Measurements from ENCODE around the gene GPR61. TPM values are rescaled to one million over a fixed set of nuclear protein-coding genes. Genes with fewer than 3 reads are reported as not detected.

The GPR61 gene
- total RNA-seq, 1 experiment from 2014 or later, result 0.48 TPM

DNA sequence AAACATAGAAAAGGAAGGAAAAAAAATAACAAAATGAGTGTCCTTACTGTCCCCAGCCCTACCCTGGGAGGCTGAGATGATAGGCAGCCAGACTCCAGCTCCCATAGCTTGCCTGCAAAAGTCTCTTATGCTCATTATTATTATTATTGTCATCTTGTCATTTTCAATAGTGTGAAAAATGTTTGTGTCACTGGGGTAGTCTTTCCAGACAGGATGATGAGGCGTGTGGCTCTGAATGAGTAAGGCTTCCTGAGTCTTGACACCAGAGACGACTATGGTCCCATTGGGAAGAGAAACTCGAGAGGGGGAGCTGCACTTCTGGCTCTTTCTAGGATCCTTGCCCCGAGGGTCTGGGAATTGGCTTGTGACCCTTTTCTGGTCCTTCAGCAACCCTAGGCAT lies 46.9 kb upstream of the GPR61 start:
- Histone ChIP-seq H3K18ac (ENCODE audit: insufficient read length, low read depth, low read length) (no peak overlapping the region), H4K8ac (replicated peaks; ENCODE audit: insufficient read length, low read depth, low read length) (no peak overlapping the region), H3K27me3 (ENCODE audit: insufficient read depth, low read length) (no peaks in the 10 kb centered on the region), H3T11ph (ENCODE audit: low read length) (no peak overlapping the region), H2AFZ (ENCODE audit: low read length) (no peak overlapping the region), H3K14ac (ENCODE audit: insufficient read depth, low read length) (no peak overlapping the region), H3K27ac (ENCODE audit: insufficient read length, low read depth, low read length) (no peak overlapping the region), H4K5ac (ENCODE audit: insufficient read length, low read depth, low read length) (no peak overlapping the region), H3K9ac (ENCODE audit: extremely low read depth, insufficient read length, low read length) (no peak overlapping the region), H3K56ac (ENCODE audit: insufficient read length, low read depth, low read length) (no peak overlapping the region), H3K79me1 (ENCODE audit: insufficient read depth, low read depth, low read length, poor library complexity, severe bottlenecking) (no peaks in the 10 kb centered on the region), H2BK120ac (ENCODE audit: low read depth, low read length, poor library complexity, severe bottlenecking) (no peak overlapping the region), H3K23me2 (ENCODE audit: insufficient read length, low read depth, low read length, poor library complexity, severe bottlenecking) (no peaks in the 10 kb centered on the region), H2BK12ac (ENCODE audit: insufficient read length, low read depth, low read length) (no peak overlapping the region), H2BK20ac (ENCODE audit: low read depth, low read length, poor library complexity, severe bottlenecking) (no peak overlapping the region), H3K9me3 (ENCODE audit: control insufficient read depth, low read depth, low read length) (no peaks in the 10 kb centered on the region), H3K79me2 (ENCODE audit: insufficient read depth, low read length) (no peaks in the 10 kb centered on the region), H4K91ac (ENCODE audit: insufficient read length, low read depth, low read length) (no peak overlapping the region), H3K4ac (ENCODE audit: low read depth, low read length) (no peak overlapping the region), H4K20me1 (ENCODE audit: control insufficient read depth, insufficient read depth, insufficient read length) (no peaks in the 10 kb centered on the region), H2BK15ac (ENCODE audit: low read depth, low read length) (no peak overlapping the region), H3K23ac (ENCODE audit: insufficient read length, low read depth, low read length) (no peak overlapping the region), H2BK5ac (ENCODE audit: insufficient read length, low read length) (no peak overlapping the region), H3K4me1 (ENCODE audit: insufficient read depth, low read length) (no peaks in the 10 kb centered on the region), H2AK5ac (ENCODE audit: insufficient read length, low read length) (no peak overlapping the region), H3K4me2 (ENCODE audit: insufficient read depth, insufficient read length, low read length) (no peak overlapping the region)
- no CpG with 5 or more reads among the region's 4 CpGs for WGBS (ENCODE audit: extremely low coverage, insufficient read length, low lambda C conversion rate)
- TF ChIP-seq, protein P1, sequence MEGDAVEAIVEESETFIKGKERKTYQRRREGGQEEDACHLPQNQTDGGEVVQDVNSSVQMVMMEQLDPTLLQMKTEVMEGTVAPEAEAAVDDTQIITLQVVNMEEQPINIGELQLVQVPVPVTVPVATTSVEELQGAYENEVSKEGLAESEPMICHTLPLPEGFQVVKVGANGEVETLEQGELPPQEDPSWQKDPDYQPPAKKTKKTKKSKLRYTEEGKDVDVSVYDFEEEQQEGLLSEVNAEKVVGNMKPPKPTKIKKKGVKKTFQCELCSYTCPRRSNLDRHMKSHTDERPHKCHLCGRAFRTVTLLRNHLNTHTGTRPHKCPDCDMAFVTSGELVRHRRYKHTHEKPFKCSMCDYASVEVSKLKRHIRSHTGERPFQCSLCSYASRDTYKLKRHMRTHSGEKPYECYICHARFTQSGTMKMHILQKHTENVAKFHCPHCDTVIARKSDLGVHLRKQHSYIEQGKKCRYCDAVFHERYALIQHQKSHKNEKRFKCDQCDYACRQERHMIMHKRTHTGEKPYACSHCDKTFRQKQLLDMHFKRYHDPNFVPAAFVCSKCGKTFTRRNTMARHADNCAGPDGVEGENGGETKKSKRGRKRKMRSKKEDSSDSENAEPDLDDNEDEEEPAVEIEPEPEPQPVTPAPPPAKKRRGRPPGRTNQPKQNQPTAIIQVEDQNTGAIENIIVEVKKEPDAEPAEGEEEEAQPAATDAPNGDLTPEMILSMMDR (conservative IDR thresholded peaks at IDR 0.05), result no peak
- peak overlapping the region in 1 of 2 experiments; percentile 28; a peak in 2 of 5 replicates for H3K4me3 Mint-ChIP-seq
- H3K27ac Mint-ChIP-seq, result no peak overlapping the region
- no peak for DNase-seq
- H3K36me3 Mint-ChIP-seq (ENCODE audit: insufficient read depth in 1 of 3, low read depth in 3 of 3), result peaks cover 0 to 44% (median 5%) of the 10 kb centered on the region in 3 experiments; a peak in 3 of 7 replicates
- H3K27me3 Mint-ChIP-seq (ENCODE audit: low read depth), result no peaks in the 10 kb centered on the region
- peaks cover 6 to 9% of the 10 kb centered on the region in 2 experiments for H3K4me1 Mint-ChIP-seq
- H3K9me3 Mint-ChIP-seq, result no peaks in the 10 kb centered on the region
